ENCODE data around the gene ISM1. TPM values are rescaled to one million over a fixed set of nuclear protein-coding genes. Genes with fewer than 3 reads are reported as not detected.

ISM1 gene
- total RNA-seq, 2 donors from 2014 or later, result 0.24 to 1.1 TPM

- peaks cover 3% of the 10 kb centered on the region for H3K4me1 Mint-ChIP-seq
- no peaks in the 10 kb centered on the region for H3K27me3 ChIP-seq (ENCODE audit: control insufficient read depth, insufficient read depth, low read length, poor library complexity, severe bottlenecking)
- WGBS, 2 experiments (ENCODE audit: insufficient coverage in 1 of 2, insufficient read length in 1 of 2), result 94% methylated on average over 1 of the region's 1 CpG; no CpG with 5 or more reads in 1 of the 2 experiments
Observed at GRCh38 chr20:13284830-13285229, 63.8 kb downstream of the ISM1 start.

GRCh38 chr20:13285408-13285807 is 64.3 kb downstream of the ISM1 start:
- peaks cover 2% of the 10 kb centered on the region for H3K36me3 Mint-ChIP-seq (ENCODE audit: low read depth)

More at GRCh38 chr20:13284830-13285229, 63.8 kb downstream of the ISM1 start:
- Mint-ChIP-seq H3K4me3 (no peak overlapping the region), H3K27ac (no peak overlapping the region), H3K27me3 (ENCODE audit: insufficient read depth) (no peaks in the 10 kb centered on the region), H3K36me3 (ENCODE audit: low read depth) (no peaks in the 10 kb centered on the region), H3K9me3 (no peaks in the 10 kb centered on the region)
- no peaks in the 10 kb centered on the region for H3K9me3 ChIP-seq (ENCODE audit: control insufficient read depth, low read length)
- no peak for DNase-seq
- H3K4me3 ChIP-seq (ENCODE audit: low read length), result no peak overlapping the region
- TF ChIP-seq CTCF (conservative IDR thresholded peaks at IDR 0.05), result no peak
- H3K4me1 ChIP-seq (ENCODE audit: control insufficient read depth, insufficient read depth, low read length), result no peaks in the 10 kb centered on the region
- no peaks in the 10 kb centered on the region for H3K36me3 ChIP-seq (ENCODE audit: control insufficient read depth, insufficient read depth, low read length)
- H3K27ac ChIP-seq (ENCODE audit: low read depth, low read length), result no peak overlapping the region
- H3K9ac ChIP-seq (ENCODE audit: extremely low read depth, low read length, poor library complexity, severe bottlenecking), result no peak overlapping the region

GRCh38 chr20:13286052-13286451 is 65.0 kb downstream of the ISM1 start:
- Histone ChIP-seq H3K27me3 (ENCODE audit: control insufficient read depth, insufficient read depth, low read length, poor library complexity, severe bottlenecking) (no peaks in the 10 kb centered on the region), H3K36me3 (ENCODE audit: control insufficient read depth, insufficient read depth, low read length) (no peaks in the 10 kb centered on the region), H3K9me3 (ENCODE audit: control insufficient read depth, low read length) (no peaks in the 10 kb centered on the region), H3K27ac (ENCODE audit: low read depth, low read length) (no peak overlapping the region), H3K4me1 (ENCODE audit: control insufficient read depth, insufficient read depth, low read length) (no peaks in the 10 kb centered on the region), H3K4me3 (ENCODE audit: low read length) (no peak overlapping the region), H3K9ac (ENCODE audit: extremely low read depth, low read length, poor library complexity, severe bottlenecking) (no peak overlapping the region)
- Mint-ChIP-seq H3K27me3 (ENCODE audit: insufficient read depth) (no peaks in the 10 kb centered on the region), H3K4me1 (peaks cover 3% of the 10 kb centered on the region), H3K9me3 (no peaks in the 10 kb centered on the region), H3K36me3 (ENCODE audit: low read depth) (peaks cover 2% of the 10 kb centered on the region), H3K4me3 (no peak overlapping the region), H3K27ac (no peak overlapping the region)
- 94 to 100% methylated on average over 2 to 5 of the region's 5 CpGs for WGBS, 2 experiments (ENCODE audit: insufficient coverage in 1 of 2, insufficient read length in 1 of 2)
- DNase-seq, result no peak
- no peak for TF ChIP-seq CTCF (conservative IDR thresholded peaks at IDR 0.05)

More at GRCh38 chr20:13285408-13285807, 64.3 kb downstream of the ISM1 start:
- peaks cover 3% of the 10 kb centered on the region for H3K4me1 Mint-ChIP-seq
- H3K9me3 Mint-ChIP-seq, result no peaks in the 10 kb centered on the region
- Histone ChIP-seq H3K27me3 (ENCODE audit: control insufficient read depth, insufficient read depth, low read length, poor library complexity, severe bottlenecking) (no peaks in the 10 kb centered on the region), H3K9ac (ENCODE audit: extremely low read depth, low read length, poor library complexity, severe bottlenecking) (no peak overlapping the region), H3K9me3 (ENCODE audit: control insufficient read depth, low read length) (no peaks in the 10 kb centered on the region), H3K27ac (ENCODE audit: low read depth, low read length) (no peak overlapping the region), H3K4me3 (ENCODE audit: low read length) (no peak overlapping the region), H3K4me1 (ENCODE audit: control insufficient read depth, insufficient read depth, low read length) (no peaks in the 10 kb centered on the region), H3K36me3 (ENCODE audit: control insufficient read depth, insufficient read depth, low read length) (no peaks in the 10 kb centered on the region)
- H3K4me3 Mint-ChIP-seq, result no peak overlapping the region
- WGBS, 2 experiments (ENCODE audit: insufficient coverage in 1 of 2, insufficient read length in 1 of 2), result 94% methylated on average over 6 of the region's 6 CpGs; no CpG with 5 or more reads in 1 of the 2 experiments
- TF ChIP-seq CTCF (conservative IDR thresholded peaks at IDR 0.05), result no peak
- no peaks in the 10 kb centered on the region for H3K27me3 Mint-ChIP-seq (ENCODE audit: insufficient read depth)
- no peak for DNase-seq
- H3K27ac Mint-ChIP-seq, result no peak overlapping the region
